Prostate gland (tissue), 2 donors: ENCODE results near the gene C1QTNF1. TPM values are rescaled to one million over a fixed set of nuclear protein-coding genes. Genes with fewer than 3 reads are reported as not detected.

Experiments
- DNase-seq: peaks from one replicate; pipeline ENCODE4 v3.0.0-alpha.2; 2019; ENCODE audit warnings: low spot score
- H3K27ac ChIP-seq, 2 donors: fragments of 200-600 bp; sonication (generic); 2 replicates each; pipeline ENCODE4 v1.5.1; 2017 to 2019
- H3K27me3 ChIP-seq: fragments of 200-600 bp; sonication (generic); replicated peaks from 2 replicates; pipeline ENCODE4 v1.5.1; 2019; ENCODE audit not compliant: insufficient read depth
- H3K36me3 ChIP-seq, 2 donors: fragments of 200-600 bp; sonication (generic); 1 replicate in 1 of 2; 2 replicates in 1 of 2; pipeline versions ENCODE4 v1.5.1 to v1.8.1; 2017 to 2019
- H3K4me1 ChIP-seq: fragments of 200-600 bp; sonication (generic); replicated peaks from 2 replicates; pipeline ENCODE4 v1.5.1; 2019
- H3K4me3 ChIP-seq, 2 donors: fragments of 200-600 bp; sonication (generic); 2 replicates each; pipeline ENCODE4 v1.5.1; 2017 to 2019
- H3K9me3 ChIP-seq: fragments of 200-600 bp; sonication (generic); 2 replicates; pipeline ENCODE4 v1.5.1; 2017
- POLR2A ChIP-seq: fragments of 450-650 bp; IDR thresholded peaks from one replicate; pipeline ENCODE4 v1.6.1; 2016; ENCODE audit warnings: antibody characterized with exemption, mild to moderate bottlenecking
- POLR2AphosphoS5 ChIP-seq: sonication (generic); formaldehyde crosslinking; IDR thresholded peaks from one replicate; pipeline ENCODE4 v1.6.1; 2017; ENCODE audit warnings: antibody characterized with exemption
- WGBS: methylation state at CpG from one replicate; pipeline ENCODE4 v1.1.5; 2018; 5-methylcytosine and 5-hydroxymethylcytosine counted together
- intact Hi-C: fragments of 100-400 bp; cut with DNase I; formaldehyde crosslinking; loops from one replicate; pipeline ENCODE4 v1.14.2; 2022
- total RNA-seq, 2 donors: library from RNA; depleted of rRNA; stranded (reverse); fragments of >200 nt; gene quantifications; one replicate each; pipeline ENCODE4 v1.1.0, GENCODE V29; 2016
- TF ChIP-seq, protein P1 (sequence below), 4 experiments: fragments of 200-600 bp in 2 of 4; fragments of 450-650 bp in 2 of 4; sonication (generic) in 2 of 4; IDR thresholded peaks; 1 replicate in 3 of 4; 2 replicates in 1 of 4; pipeline ENCODE4 v1.5.1; 2016 to 2019; ENCODE audit warnings: antibody characterized with exemption in 4 of 4, mild to moderate bottlenecking in 2 of 4, moderate library complexity in 2 of 4

Gene C1QTNF1
- total RNA-seq, 2 donors from 2014 or later, result 16.3 to 57.9 TPM

DNA sequence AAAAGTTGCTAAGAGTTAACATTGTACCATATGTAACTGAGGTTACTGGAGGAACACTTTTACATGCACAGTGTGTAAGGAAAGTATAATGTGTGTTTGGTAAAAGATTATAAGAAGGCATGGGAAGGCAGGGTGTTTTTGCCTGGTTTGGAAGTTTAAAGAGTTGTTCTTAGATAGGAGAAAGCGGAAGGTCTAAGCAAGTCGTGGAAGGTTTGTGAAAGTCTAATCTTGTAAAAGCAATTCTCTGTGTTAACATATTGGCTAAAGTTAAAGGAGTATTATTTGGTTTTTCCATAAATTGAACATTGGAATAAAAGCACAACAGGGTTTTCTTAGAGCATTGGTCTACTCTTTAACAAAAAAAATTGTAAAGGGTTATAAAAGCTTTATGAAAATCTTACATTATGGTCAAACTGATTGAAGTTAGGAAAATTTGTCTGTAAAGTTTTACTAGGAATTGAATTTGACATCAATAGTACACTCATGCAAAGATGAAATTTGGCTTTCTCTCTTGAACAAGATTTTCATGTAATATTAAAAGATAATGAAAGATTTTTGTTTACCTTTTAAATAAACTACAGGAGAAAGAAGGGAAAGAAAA lies 9.7 kb upstream of the C1QTNF1 start:
- TF ChIP-seq POLR2AphosphoS5 (no peak), POLR2A (no peak)
- TF ChIP-seq, protein P1, sequence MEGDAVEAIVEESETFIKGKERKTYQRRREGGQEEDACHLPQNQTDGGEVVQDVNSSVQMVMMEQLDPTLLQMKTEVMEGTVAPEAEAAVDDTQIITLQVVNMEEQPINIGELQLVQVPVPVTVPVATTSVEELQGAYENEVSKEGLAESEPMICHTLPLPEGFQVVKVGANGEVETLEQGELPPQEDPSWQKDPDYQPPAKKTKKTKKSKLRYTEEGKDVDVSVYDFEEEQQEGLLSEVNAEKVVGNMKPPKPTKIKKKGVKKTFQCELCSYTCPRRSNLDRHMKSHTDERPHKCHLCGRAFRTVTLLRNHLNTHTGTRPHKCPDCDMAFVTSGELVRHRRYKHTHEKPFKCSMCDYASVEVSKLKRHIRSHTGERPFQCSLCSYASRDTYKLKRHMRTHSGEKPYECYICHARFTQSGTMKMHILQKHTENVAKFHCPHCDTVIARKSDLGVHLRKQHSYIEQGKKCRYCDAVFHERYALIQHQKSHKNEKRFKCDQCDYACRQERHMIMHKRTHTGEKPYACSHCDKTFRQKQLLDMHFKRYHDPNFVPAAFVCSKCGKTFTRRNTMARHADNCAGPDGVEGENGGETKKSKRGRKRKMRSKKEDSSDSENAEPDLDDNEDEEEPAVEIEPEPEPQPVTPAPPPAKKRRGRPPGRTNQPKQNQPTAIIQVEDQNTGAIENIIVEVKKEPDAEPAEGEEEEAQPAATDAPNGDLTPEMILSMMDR (IDR thresholded peaks at IDR 0.05), result no peak
- no peaks in the 10 kb centered on the region for H3K36me3 ChIP-seq
- WGBS, result 71% methylated on average over 2 of the region's 2 CpGs
- intact Hi-C loops, result no loop called here
- H3K4me3 ChIP-seq, result no peak overlapping the region
- no peaks in the 10 kb centered on the region for H3K9me3 ChIP-seq
- no peaks in the 10 kb centered on the region for H3K27me3 ChIP-seq
- H3K4me1 ChIP-seq, result no peaks in the 10 kb centered on the region
- H3K27ac ChIP-seq, result no peak overlapping the region
- DNase-seq, result no peak

- no peaks in the 10 kb centered on the region for H3K36me3 ChIP-seq
- peaks cover 3% of the 10 kb centered on the region for H3K4me1 ChIP-seq
- no peak for DNase-seq
- no peak overlapping the region for H3K27ac ChIP-seq
- H3K4me3 ChIP-seq, result no peak overlapping the region
- no peaks in the 10 kb centered on the region for H3K27me3 ChIP-seq
- TF ChIP-seq, protein P1 (IDR thresholded peaks at IDR 0.05), result no peak
- no peak for TF ChIP-seq POLR2AphosphoS5
- TF ChIP-seq POLR2A, result no peak
- intact Hi-C loops, result no loop called here
- WGBS, result 66% methylated on average over 6 of the region's 6 CpGs
- no peaks in the 10 kb centered on the region for H3K9me3 ChIP-seq
Observed at GRCh38 chr17:79017546-79018369, 6.2 kb upstream of the C1QTNF1 start.

- Histone ChIP-seq H3K36me3 (no peaks in the 10 kb centered on the region), H3K9me3 (no peaks in the 10 kb centered on the region), H3K4me1 (peaks cover 3% of the 10 kb centered on the region), H3K27me3 (no peaks in the 10 kb centered on the region), H3K4me3 (no peak overlapping the region), H3K27ac (no peak overlapping the region)
- 89% methylated on average over 3 of the region's 3 CpGs for WGBS
- TF ChIP-seq POLR2A (no peak), POLR2AphosphoS5 (no peak)
- TF ChIP-seq, protein P1 (IDR thresholded peaks at IDR 0.05), result no peak
- intact Hi-C loops, result no loop called here
- DNase-seq, result no peak
Observed at GRCh38 chr17:79018370-79018695, 5.6 kb upstream of the C1QTNF1 start.

DNA sequence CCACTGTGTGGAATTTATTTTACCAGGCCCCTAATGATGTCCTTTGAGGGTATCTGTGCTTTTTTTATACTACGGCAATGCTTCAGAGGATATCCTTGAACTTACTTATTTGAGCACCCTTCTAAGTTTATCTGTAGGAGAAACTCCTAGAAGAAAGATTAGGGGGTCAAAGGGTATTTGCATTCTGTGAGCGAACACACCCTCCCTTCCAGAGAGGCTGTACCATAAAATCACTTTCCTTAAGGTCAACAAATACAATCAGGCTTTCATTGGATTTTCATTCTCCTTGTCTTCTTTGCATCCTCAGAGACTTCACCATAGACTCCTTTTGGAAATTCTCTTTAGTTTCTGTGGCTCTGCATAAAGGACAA lies 4.7 kb upstream of the C1QTNF1 start:
- TF ChIP-seq, protein P1 (IDR thresholded peaks at IDR 0.05), result no peak
- TF ChIP-seq POLR2A (no peak), POLR2AphosphoS5 (no peak)
- no peak for DNase-seq
- H3K9me3 ChIP-seq, result no peaks in the 10 kb centered on the region
- no peaks in the 10 kb centered on the region for H3K36me3 ChIP-seq
- H3K4me3 ChIP-seq, result no peak overlapping the region
- H3K27ac ChIP-seq, result no peak overlapping the region
- intact Hi-C loops, result no loop called here
- peaks cover 3% of the 10 kb centered on the region for H3K4me1 ChIP-seq
- 75% methylated on average over 2 of the region's 2 CpGs for WGBS
- H3K27me3 ChIP-seq, result no peaks in the 10 kb centered on the region
